Erythroblast (primary cell): Measurements from ENCODE around the gene SAMD4A.

ENCODE experiments used
- GATA1 ChIP-seq: IDR thresholded peaks from 2 replicates; pipeline ENCODE4 v1.6.1; 2011; ENCODE audit warnings: low read depth, mild to moderate bottlenecking, control low read depth, low read length, moderate library complexity
- POLR2A ChIP-seq: IDR thresholded peaks from 2 replicates; pipeline ENCODE4 v1.6.1; 2011; ENCODE audit warnings: mild to moderate bottlenecking, low read length

GRCh38 chr14:54715811-54716210, 148.9 kb downstream of the SAMD4A start:
- TF ChIP-seq POLR2A (no peak), GATA1 (no peak)
